Measurements from ENCODE around the gene SCGB1C2.
"Not testable (repeated sequence)": the region's sequence is repeated elsewhere in the genome, so short reads cannot be mapped to it uniquely, and the experiment has no call there.

SCGB1C2 gene

GRCh38 chr17:137166-137807, at the start of gene SCGB1C2:
TSS of gene SCGB1C2 (plus strand) at chr17:137569. CDS start at chr17:137591, 22 bp downstream.
- DNase-seq: peak in 1 of 10 donors; percentile 43
- intact Hi-C loops (cut with DNase I): not testable (repeated sequence)

GRCh38 chr17:113111-113510, 24.3 kb upstream of the SCGB1C2 start:
- intact Hi-C loops (cut with DNase I); DNase-seq: not testable (repeated sequence)

GRCh38 chr17:118339-118917, 18.9 kb upstream of the SCGB1C2 start:
- intact Hi-C loops (cut with DNase I): not testable (repeated sequence)
- DNase-seq: peak in 3 of 10 donors; percentile 63 to 80 (median 65)

DNA sequence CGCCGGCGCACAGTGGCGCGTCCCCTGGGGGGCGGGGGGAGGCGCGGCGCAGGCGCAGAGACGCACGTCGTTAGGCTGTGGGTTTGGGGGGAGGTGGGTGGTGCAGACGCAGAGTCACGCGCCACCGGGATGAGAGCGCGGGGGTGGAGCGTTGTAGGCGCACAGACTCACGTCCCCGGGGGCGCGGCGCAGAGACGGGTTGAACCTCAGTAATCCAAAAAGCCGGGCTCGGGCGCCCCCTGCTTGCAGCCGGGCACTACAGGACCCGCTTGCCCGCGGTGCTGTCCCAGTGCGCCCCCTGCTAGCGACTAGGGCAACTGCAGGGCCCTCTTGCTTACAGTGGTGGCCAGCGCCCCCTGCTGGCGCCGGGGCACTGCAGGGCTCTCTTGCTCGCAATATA, 3.4 kb upstream of the SCGB1C2 start:
- intact Hi-C loops (cut with DNase I): not testable (repeated sequence)
- DNase-seq: peak in 6 of 10 donors; percentile 22 to 91 (median 78)

GRCh38 chr17:134332-134785, 3.0 kb upstream of the SCGB1C2 start:
- intact Hi-C loops (cut with DNase I): not testable (repeated sequence)
- DNase-seq: peak in 5 of 10 donors; percentile 9 to 89 (median 66)

- intact Hi-C loops (cut with DNase I): not testable (repeated sequence)
- DNase-seq: peak in 2 of 10 donors; percentile 3 to 58
Observed at GRCh38 chr17:135022-135421, 2.3 kb upstream of the SCGB1C2 start.

DNA sequence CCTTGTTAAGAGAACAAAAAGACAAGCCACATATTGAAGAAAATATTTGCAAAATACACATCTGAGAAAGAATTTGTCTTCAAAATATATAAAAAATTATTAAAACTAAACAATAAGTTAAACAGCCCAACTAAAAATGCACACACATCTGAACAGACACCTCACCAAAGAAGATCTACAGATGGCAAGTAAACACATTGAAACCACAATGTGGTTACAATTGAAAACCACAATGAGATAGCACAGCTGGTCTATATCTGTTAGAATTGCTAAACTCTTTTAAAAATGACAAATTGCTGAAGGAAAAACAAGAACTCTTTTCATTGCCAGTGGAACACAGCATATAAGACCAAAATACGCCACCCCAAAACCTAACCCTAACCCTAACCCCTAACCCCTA, 1.5 kb upstream of the SCGB1C2 start:
- intact Hi-C loops (cut with DNase I); DNase-seq: not testable (repeated sequence)

GRCh38 chr17:136531-136930, 838 bp upstream of the SCGB1C2 start:
- peak in 9 of 10 donors; percentile 8 to 94 (median 71) for DNase-seq

DNA sequence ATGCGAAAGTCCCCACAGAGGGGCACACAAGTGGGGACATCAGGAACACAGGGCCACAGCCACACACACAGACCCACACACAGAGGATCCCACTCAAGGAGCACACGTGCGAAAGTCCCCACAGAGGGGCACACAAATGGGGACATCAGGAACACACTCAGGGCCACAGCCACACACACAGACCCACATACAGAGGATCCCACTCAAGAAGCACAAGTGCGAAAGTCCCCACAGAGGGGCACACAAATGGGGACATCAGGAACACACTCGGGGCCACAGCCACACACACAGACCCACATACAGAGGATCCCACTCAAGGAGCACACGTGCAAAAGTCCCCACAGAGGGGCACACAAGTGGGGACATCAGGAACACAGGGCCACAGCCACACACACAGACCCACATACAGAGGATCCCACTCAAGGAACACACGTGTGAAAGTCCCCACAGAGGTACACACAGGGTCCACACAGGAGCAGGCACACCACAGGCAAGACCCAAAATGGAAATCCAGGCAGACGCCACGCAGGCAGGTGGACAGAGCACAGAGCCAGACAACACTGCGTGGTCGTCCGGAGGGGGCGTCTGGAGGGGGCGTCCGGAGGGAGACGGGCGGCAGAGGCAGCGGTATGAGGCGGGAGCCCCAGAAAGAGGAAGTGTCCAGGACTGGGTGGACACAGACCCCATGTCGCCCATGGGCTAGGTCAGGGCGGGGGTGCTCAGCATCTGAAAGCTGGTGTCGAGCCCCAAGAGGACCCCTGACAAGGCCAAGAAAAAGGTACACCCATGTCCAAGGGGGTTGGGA, 2.2 kb downstream of the SCGB1C2 start:
- DNase-seq: peak in 3 of 10 donors; percentile 3 to 59 (median 33)
- intact Hi-C loops (cut with DNase I): not testable (repeated sequence)

More at GRCh38 chr17:136531-136930, 838 bp upstream of the SCGB1C2 start:
- intact Hi-C loops (cut with DNase I): not testable (repeated sequence)

GRCh38 chr17:142102-142661, 4.8 kb downstream of the SCGB1C2 start:
- intact Hi-C loops (cut with DNase I): no loop called here
- peak in 7 of 10 donors; percentile 5 to 72 (median 9) for DNase-seq

- intact Hi-C loops (cut with DNase I): no loop called here
- DNase-seq: peak in 5 of 10 donors; percentile 2 to 52 (median 40)
Observed at GRCh38 chr17:142876-143784, 5.8 kb downstream of the SCGB1C2 start.

- DNase-seq: peak; percentile 64 to 97 (median 84)
- intact Hi-C loops (cut with DNase I): no loop called here
Observed at GRCh38 chr17:143785-144281, 6.5 kb downstream of the SCGB1C2 start.

DNA sequence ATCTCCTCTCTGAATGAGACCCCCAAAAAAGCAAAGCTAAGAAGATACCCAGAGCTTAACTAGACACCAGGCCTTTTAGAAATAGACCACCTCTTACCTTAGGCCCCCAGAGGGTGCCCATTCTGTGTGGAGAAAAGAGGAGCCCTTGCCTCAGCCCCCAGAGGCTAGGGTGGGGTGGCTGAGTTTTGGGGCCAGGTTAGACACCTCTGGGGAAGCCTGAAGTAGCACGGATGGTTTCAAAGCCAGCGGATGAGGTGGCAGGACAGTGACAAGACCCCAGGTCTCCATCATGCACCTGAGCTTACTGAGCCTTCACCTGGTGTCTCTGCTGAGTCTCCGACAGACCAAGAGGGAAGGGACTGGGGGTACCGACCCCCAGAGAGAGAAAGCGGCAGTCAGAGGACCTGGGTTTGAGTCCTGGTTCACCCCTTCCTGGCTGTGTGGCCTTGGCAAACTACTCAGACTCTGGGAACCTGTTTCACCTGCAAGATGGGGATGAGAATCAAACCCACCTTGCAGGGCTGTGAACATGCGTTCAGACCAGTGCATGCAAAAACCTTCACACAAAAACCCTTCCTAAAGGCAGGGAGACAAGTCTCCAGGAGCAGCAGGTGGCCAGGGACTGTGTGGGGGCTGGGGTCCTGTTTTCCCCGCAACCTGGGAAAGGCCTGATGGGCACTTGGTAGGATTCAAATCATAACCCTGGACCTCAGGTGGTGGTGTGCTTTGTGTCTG, 7.7 kb downstream of the SCGB1C2 start:
- intact Hi-C loops (cut with DNase I): no loop called here
- DNase-seq: peak in 5 of 10 donors; percentile 2 to 44 (median 27)

- DNase-seq: peak in 5 of 10 donors; percentile 3 to 74 (median 64)
- intact Hi-C loops (cut with DNase I): no loop called here
Observed at GRCh38 chr17:145671-146541, 8.5 kb downstream of the SCGB1C2 start.

GRCh38 chr17:146546-146945, 9.2 kb downstream of the SCGB1C2 start:
- intact Hi-C loops (cut with DNase I): no loop called here
- peak in 1 of 10 donors; percentile 14 for DNase-seq

GRCh38 chr17:146983-147761, 9.8 kb downstream of the SCGB1C2 start:
- DNase-seq: peak in 6 of 10 donors; percentile 4 to 78 (median 34)

More at GRCh38 chr17:146983-147761, 9.8 kb downstream of the SCGB1C2 start:
- intact Hi-C loops (cut with DNase I): no loop called here
